Naive B cell (primary cell): ENCODE data around the gene TTC33. TPM values are rescaled to one million over a fixed set of nuclear protein-coding genes. Genes with fewer than 3 reads are reported as not detected.
A peak's percentile ranks its signal among the peaks of the same experiment; 100 is the strongest.
"Not testable (repeated sequence)": the region's sequence is repeated elsewhere in the genome, so short reads cannot be mapped to it uniquely, and the experiment has no call there.

Experiments used
- ATAC-seq, 2 donors: fragments of 150-1000 bp; cut with Tn5 transposase; 2 replicates each; pipeline ENCODE4 v1.10.0; 2021; ENCODE audit warnings: low read depth in 2 of 2, mild to moderate bottlenecking in 2 of 2, moderate library complexity in 2 of 2
- DNase-seq: peaks from one replicate; pipeline ENCODE4 v3.0.0; 2022
- H3K27ac Mint-ChIP-seq, 6 donors: one replicate each; pipeline ENCODE4 v1.8.0; 2020 to 2022; ENCODE audit warnings: mild to moderate bottlenecking in 6 of 6, mixed read lengths in 6 of 6, moderate library complexity in 5 of 6, inconsistent platforms in 2 of 6
- H3K27me3 Mint-ChIP-seq, 3 donors: one replicate each; pipeline ENCODE4 v1.8.0; 2021 to 2022; ENCODE audit warnings: mixed read lengths in 3 of 3, mild to moderate bottlenecking in 1 of 3
- H3K36me3 Mint-ChIP-seq, 2 donors: one replicate each; pipeline ENCODE4 v1.8.0; 2020 to 2022; ENCODE audit warnings: mixed read lengths in 2 of 2, inconsistent platforms in 1 of 2, mild to moderate bottlenecking in 1 of 2
- H3K4me1 Mint-ChIP-seq, 3 donors: one replicate each; pipeline ENCODE4 v1.8.0; 2020 to 2022; ENCODE audit warnings: mixed read lengths in 3 of 3, inconsistent platforms in 1 of 3, mild to moderate bottlenecking in 1 of 3, moderate library complexity in 1 of 3
- H3K4me3 Mint-ChIP-seq, 8 donors: one replicate each; pipeline ENCODE4 v1.8.0; 2020 to 2022; ENCODE audit warnings: mild to moderate bottlenecking in 8 of 8, mixed read lengths in 8 of 8, moderate library complexity in 8 of 8, inconsistent platforms in 2 of 8
- H3K9me3 Mint-ChIP-seq, 7 donors: one replicate each; pipeline ENCODE4 v1.8.0; 2020 to 2022; ENCODE audit warnings: mixed read lengths in 7 of 7, mild to moderate bottlenecking in 5 of 7, inconsistent platforms in 2 of 7, moderate library complexity in 1 of 7
- polyA plus RNA-seq, 6 donors: library from polyadenylated mRNA; unstranded; fragments of 300-500 nt; fragmentation: Illumina TruSeq; gene quantifications; one replicate each; pipeline ENCODE4 v1.2.3, GENCODE V29; 2021; ENCODE audit warnings: low read depth in 6 of 6

Gene TTC33
- polyA plus RNA-seq, 6 donors from 2014 or later: 14.6 to 21.6 (median 18.9) TPM

DNA sequence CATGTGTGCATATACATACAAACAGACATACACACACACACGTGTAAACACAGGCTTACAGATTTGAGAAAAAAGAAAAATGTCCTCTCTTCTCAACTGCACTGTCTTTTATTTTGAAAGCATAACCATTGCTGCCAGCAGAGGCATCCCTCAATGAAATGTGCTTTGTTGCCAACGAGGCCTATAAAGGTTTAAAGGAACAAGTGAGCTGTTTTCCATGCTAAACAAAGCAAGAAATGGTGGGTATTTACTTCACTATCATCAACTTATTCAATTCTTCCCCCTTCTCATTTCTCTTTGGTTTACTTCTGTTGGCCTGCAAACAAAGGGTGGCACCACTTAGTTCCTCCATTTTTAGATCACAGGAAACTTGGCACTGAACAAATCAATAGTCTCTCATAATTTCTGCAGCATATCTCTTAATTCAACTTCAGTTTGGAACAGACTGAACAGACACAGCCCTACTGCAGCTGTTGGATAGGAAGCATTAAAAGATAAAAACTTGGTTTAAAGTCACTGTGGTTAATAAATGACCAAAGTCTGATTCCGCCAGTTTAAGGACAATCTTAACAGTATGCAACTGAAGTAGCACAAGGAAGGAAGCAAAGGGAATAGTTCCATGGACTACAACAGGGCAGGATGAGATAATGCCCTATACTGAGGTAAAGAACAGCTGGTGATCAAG lies 21.7 kb downstream of the TTC33 start:
- Mint-ChIP-seq H3K9me3 (no peaks in the 10 kb centered on the region), H3K27ac (peak overlapping the region in 2 of 6 donors; percentile 30 to 42), H3K4me3 (no peak overlapping the region), H3K4me1 (peaks cover 3 to 23% (median 16%) of the 10 kb centered on the region in 3 donors), H3K27me3 (no peaks in the 10 kb centered on the region), H3K36me3 (peaks cover 0 to 4% of the 10 kb centered on the region in 2 donors)
- DNase-seq (no peak), ATAC-seq (no peak)

DNA sequence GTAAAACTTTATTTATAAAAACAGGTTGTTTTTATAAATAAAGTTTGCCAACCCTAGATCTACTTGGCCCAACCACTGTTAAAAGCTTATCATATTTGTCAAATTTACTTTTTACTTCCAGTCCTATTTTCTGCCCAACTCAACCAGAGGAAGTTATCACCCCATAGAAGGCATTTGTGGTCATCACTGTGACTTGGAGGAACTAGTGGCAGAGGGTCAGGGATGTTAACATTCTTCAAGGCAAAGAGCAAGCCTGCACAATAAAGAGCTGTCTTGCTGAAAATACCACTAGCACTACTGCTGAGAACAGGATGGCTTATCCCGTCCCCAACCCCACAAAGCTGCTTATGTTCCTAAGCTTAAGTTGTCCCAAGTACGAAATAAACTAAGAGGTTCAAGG lies 22.3 kb downstream of the TTC33 start:
- peaks cover 0 to 5% of the 10 kb centered on the region in 2 donors for H3K36me3 Mint-ChIP-seq
- peaks cover 3 to 23% (median 16%) of the 10 kb centered on the region in 3 donors for H3K4me1 Mint-ChIP-seq
- H3K9me3 Mint-ChIP-seq: no peaks in the 10 kb centered on the region
- no peak for ATAC-seq
- no peaks in the 10 kb centered on the region for H3K27me3 Mint-ChIP-seq
- peak overlapping the region in 1 of 6 donors; percentile 26 for H3K27ac Mint-ChIP-seq
- no peak for DNase-seq
- no peak overlapping the region for H3K4me3 Mint-ChIP-seq

DNA sequence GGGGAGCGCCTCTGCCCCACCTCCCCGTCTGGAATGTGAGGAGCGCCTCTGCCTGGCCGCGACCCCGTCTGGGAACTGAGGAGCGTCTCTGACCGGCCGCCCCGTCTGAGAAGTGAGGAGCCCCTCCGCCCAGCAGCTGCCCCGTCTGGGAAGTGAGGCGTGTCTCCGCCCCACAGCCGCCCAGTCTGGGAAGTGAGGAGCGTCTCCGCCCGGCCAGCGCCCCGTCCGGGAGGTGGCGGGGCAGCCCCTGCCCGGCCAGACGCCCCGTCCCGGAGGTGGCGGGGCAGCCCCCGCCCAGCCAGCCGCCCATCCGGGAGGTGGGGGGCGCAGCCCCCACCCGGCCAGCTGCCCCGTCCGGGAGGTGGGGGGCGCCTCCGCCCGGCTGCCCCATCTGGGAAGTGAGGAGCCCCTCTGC lies 33.3 kb downstream of the TTC33 start:
- not testable (repeated sequence) for H3K4me3 Mint-ChIP-seq, ATAC-seq, H3K27me3 Mint-ChIP-seq, H3K27ac Mint-ChIP-seq, DNase-seq, H3K9me3 Mint-ChIP-seq
- H3K36me3 Mint-ChIP-seq: peaks cover 23 to 38% of the 10 kb centered on the region in 2 donors
- H3K4me1 Mint-ChIP-seq: peaks cover 0 to 11% (median 3%) of the 10 kb centered on the region in 3 donors

DNA sequence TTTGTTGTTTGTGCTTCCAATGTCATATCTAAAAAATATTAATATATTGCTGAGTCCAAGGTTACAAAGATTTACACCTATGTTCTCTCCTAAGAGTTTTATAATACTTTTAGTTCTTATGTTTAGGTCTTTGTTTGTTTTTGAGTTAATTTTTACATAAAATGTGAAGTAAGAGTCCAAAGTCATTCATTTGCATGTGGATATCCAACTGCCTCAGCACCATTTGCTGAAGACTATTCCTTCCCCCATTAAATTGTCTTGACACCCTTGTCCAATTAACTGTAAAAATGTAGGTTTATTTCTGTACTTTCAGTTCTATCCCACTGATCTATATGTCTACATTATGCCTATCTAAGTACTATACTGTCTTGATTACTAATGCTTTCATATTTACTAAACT lies 35.7 kb downstream of the TTC33 start:
- DNase-seq (no peak), ATAC-seq (no peak)
- Mint-ChIP-seq H3K27ac (peak overlapping the region in 1 of 6 donors; percentile 67), H3K27me3 (no peaks in the 10 kb centered on the region), H3K4me1 (peaks cover 0 to 7% (median 6%) of the 10 kb centered on the region in 3 donors), H3K9me3 (peaks cover 0 to 10% (median 5%) of the 10 kb centered on the region in 7 donors), H3K36me3 (peaks cover 15 to 27% of the 10 kb centered on the region in 2 donors), H3K4me3 (no peak overlapping the region)

DNA sequence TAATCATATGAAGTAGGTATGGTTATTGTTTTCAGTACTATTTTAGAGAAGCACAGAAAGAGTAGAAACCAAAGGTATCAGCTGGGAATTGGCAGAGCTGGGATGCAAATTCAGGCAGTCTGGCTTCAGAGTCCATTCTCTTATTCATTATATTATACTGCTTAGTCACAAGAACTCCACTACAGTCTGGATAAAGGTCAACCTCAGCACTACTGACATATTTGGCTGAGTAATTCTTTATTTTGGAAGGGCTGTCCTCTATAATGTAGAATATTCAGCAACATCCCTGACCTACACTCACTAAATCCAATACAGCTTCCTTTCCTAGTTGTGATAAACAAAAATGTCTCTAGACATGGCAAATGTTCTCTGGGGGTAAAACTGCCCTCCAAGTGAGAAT lies 38.5 kb downstream of the TTC33 start:
- no peak overlapping the region for H3K4me3 Mint-ChIP-seq
- DNase-seq: no peak
- peaks cover 15 to 28% of the 10 kb centered on the region in 2 donors for H3K36me3 Mint-ChIP-seq
- peaks cover 0 to 7% (median 6%) of the 10 kb centered on the region in 3 donors for H3K4me1 Mint-ChIP-seq
- H3K9me3 Mint-ChIP-seq: peaks cover 0 to 11% (median 5%) of the 10 kb centered on the region in 7 donors
- no peaks in the 10 kb centered on the region for H3K27me3 Mint-ChIP-seq
- ATAC-seq: no peak
- no peak overlapping the region for H3K27ac Mint-ChIP-seq

DNA sequence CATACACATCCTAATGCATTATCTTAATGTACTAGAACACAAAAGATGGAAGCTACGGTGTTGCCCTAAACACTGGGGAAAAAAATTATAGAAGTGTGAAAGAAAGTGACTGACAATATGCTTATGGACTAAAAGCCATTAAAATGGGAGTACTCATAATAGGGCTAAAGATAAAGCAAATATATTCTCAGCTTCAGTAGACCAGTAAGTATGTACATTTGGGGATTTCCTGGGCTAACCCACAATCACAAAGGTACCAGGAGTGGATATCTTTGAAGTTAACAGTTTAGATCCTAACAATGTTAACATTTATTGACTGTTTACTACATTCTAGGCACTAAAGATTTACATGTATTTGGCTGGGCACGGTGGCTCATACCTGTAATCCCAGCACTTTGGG lies 39.2 kb downstream of the TTC33 start:
- H3K27ac Mint-ChIP-seq: no peak overlapping the region
- H3K27me3 Mint-ChIP-seq: no peaks in the 10 kb centered on the region

DNA sequence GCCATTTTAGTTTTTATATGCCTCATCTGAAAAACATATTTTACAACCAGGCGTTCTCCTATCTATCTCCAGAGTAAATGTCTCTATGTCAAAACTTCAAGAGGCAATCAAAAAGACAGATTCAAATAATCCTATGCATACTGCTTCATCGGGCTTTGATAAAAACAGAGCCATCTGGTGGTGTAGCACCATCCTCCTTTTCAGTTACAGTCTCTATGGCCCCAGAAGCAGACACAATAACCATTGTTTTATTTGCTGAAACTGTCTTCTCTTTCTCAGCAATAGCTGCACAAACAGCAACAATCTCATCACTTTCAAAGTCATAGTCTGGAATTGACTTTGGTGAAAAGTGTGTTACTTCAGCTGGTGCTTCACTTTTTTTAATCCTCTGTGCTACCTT lies 39.8 kb downstream of the TTC33 start:
- H3K4me1 Mint-ChIP-seq: peaks cover 0 to 7% (median 5%) of the 10 kb centered on the region in 3 donors
- no peaks in the 10 kb centered on the region for H3K27me3 Mint-ChIP-seq
- H3K9me3 Mint-ChIP-seq: peaks cover 0 to 6% (median 0%) of the 10 kb centered on the region in 7 donors
- DNase-seq (no peak), ATAC-seq (no peak)
- H3K4me3 Mint-ChIP-seq: no peak overlapping the region
- H3K36me3 Mint-ChIP-seq: peaks cover 6 to 26% of the 10 kb centered on the region in 2 donors
- peak overlapping the region in 1 of 6 donors; percentile 68 for H3K27ac Mint-ChIP-seq

More for the DNA sequence above, 39.2 kb downstream of the TTC33 start:
- no peak for DNase-seq
- Mint-ChIP-seq H3K4me3 (no peak overlapping the region), H3K9me3 (peaks cover 0 to 10% (median 4%) of the 10 kb centered on the region in 7 donors), H3K4me1 (peaks cover 0 to 7% (median 6%) of the 10 kb centered on the region in 3 donors), H3K36me3 (peaks cover 12 to 32% of the 10 kb centered on the region in 2 donors)
- ATAC-seq: no peak

DNA sequence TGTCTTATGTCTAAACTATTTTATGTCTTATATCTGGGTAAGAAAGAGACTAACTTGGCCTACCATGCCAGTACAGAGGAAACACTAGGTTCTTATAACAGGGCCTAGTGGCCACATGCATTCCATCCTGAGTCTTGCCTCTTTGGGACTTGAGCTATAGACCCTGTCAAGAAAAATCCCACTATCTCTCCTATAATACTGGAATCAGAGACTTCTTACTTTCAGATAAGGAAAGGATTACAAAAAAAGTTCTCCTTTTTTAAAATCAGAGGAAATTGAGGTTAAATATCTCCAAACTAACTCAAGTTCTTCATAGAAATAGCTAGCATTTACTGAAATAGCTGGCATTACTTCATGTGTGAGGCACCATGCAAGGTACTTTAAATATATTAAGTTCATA lies 41.8 kb downstream of the TTC33 start:
- Mint-ChIP-seq H3K27me3 (no peaks in the 10 kb centered on the region), H3K4me1 (peaks cover 0 to 3% (median 0%) of the 10 kb centered on the region in 3 donors), H3K4me3 (no peak overlapping the region), H3K9me3 (peaks cover 0 to 7% (median 5%) of the 10 kb centered on the region in 7 donors), H3K27ac (peak overlapping the region in 1 of 6 donors; percentile 49), H3K36me3 (peaks cover 0 to 14% of the 10 kb centered on the region in 2 donors)
- ATAC-seq (no peak), DNase-seq (no peak)

DNA sequence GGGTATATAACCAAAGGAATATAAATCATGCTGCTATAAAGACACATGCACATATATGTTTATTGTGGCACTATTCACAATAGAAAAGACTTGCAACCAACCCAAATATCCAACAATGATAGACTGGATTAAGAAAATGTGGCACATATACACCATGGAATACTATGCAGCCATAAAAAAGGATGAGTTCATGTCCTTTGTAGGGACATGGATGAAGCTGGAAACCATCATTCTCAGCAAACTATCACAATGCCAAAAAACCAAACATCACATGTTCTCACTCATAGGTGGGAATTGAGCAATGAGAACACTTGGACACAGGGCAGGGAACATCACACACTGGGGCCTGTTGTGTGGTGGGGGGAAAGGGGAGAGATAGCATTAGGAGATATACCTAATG lies 45.2 kb downstream of the TTC33 start:
- H3K4me3 Mint-ChIP-seq, H3K27me3 Mint-ChIP-seq, DNase-seq, H3K4me1 Mint-ChIP-seq, ATAC-seq, H3K27ac Mint-ChIP-seq: not testable (repeated sequence)
- Mint-ChIP-seq H3K36me3 (peaks cover 8 to 19% of the 10 kb centered on the region in 2 donors), H3K9me3 (peaks cover 0 to 12% (median 5%) of the 10 kb centered on the region in 7 donors)

DNA sequence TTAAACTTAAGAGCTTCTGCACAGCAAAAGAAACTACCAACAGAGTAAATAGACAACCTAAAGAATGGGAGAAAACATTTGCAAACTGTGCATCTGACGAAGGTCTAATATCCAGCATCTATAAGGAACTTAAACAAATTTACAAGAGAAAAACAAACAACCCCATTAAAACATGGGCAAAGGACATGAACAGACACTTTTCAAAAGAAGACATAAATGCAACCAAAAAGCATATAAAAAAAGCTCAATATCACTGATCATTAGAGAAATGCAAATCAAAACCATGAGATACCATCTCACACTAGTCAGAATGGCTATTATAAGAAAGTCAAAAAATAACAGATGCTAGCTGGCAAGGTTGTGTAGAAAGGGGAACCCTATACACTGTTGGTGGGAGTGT lies 50.3 kb downstream of the TTC33 start:
- not testable (repeated sequence) for DNase-seq, H3K27ac Mint-ChIP-seq, H3K27me3 Mint-ChIP-seq, H3K4me3 Mint-ChIP-seq, ATAC-seq
- peaks cover 16 to 44% (median 40%) of the 10 kb centered on the region in 7 donors for H3K9me3 Mint-ChIP-seq
- peaks cover 38 to 64% of the 10 kb centered on the region in 2 donors for H3K36me3 Mint-ChIP-seq
- H3K4me1 Mint-ChIP-seq: peaks cover 0 to 13% (median 5%) of the 10 kb centered on the region in 3 donors

DNA sequence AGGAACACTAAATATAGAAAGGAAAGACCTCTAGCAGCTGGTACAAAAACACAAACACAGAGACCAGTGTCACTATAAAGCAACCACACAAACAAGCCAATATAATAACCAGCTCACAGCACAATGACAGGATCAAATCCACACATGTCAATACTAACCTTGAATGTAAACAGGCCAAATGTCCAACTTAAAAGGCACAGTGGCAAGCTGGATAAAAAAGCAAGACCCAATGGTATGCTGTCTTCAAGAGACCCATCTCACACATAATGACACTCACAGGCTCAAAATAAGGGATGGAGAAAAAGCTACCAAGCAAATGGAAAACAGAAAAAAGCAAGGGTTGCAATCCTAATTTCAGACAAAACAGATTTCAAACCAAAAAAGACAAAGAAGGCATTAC lies 53.7 kb downstream of the TTC33 start:
- Mint-ChIP-seq H3K4me3 (peak overlapping the region in 1 of 8 donors; percentile 21), H3K36me3 (peaks cover 39 to 55% of the 10 kb centered on the region in 2 donors), H3K9me3 (peaks cover 16 to 44% (median 33%) of the 10 kb centered on the region in 7 donors)
- DNase-seq, H3K27ac Mint-ChIP-seq, H3K27me3 Mint-ChIP-seq, ATAC-seq, H3K4me1 Mint-ChIP-seq: not testable (repeated sequence)

DNA sequence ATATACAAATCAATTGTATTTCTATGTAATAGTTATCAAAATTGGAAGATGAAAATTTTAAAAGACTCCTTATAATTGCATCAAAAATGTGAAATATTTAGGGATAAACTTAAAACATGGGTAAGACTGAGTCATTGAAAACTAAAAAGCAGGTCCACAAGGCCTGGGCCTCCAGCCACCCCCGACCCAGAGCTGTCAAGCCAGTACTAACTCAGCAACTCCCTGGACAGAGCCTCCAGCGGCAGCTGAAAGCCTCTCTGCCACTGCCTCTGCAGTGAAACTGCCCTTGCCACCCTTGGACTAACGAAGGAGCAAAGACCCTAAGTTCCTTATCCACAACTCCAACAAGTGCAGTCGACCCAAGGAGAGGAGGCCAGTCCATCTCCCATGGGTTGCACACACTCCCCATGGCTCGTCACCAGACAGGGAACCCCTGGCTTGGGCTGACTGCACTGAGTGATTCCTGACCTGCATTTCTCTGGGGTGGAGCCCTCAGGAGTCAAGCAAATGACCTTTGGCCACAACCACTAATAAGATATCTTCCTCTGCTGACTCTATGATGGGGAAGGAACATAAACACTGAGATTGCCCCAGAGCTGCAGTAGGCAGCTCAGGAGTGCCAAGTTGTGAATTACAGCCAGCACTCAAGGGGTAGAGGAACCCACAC lies 55.5 kb downstream of the TTC33 start:
- Mint-ChIP-seq H3K27ac (peak overlapping the region in 1 of 6 donors; percentile 47), H3K4me3 (no peak overlapping the region), H3K9me3 (peaks cover 16 to 38% (median 30%) of the 10 kb centered on the region in 7 donors), H3K27me3 (no peaks in the 10 kb centered on the region), H3K36me3 (peaks cover 39 to 53% of the 10 kb centered on the region in 2 donors), H3K4me1 (peaks cover 0 to 8% (median 5%) of the 10 kb centered on the region in 3 donors)
- DNase-seq (no peak), ATAC-seq (no peak)

DNA sequence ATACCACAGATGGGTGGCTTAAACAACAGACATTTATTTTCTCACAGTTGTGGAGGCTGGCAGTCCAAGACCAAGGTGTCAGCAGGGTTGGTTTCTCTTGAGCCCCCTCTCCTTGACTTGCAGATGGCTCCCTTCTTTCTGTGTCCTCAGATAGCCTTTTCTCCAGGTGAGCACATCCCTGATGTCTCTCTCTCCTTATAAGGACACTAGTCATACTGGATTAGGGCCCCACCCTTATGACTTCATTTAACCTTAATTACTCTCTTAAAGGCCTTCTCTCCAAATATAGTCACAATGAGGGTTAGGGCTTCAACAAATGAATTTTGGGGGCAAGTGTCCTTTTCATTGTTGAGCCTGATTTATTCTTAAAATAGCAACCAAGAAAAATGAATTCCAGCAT lies 61.3 kb downstream of the TTC33 start:
- no peak for DNase-seq
- no peaks in the 10 kb centered on the region for H3K27me3 Mint-ChIP-seq

More for the DNA sequence above, 61.3 kb downstream of the TTC33 start:
- Mint-ChIP-seq H3K9me3 (peaks cover 0 to 3% (median 0%) of the 10 kb centered on the region in 7 donors), H3K4me1 (peaks cover 0 to 5% (median 0%) of the 10 kb centered on the region in 3 donors), H3K4me3 (no peak overlapping the region), H3K27ac (no peak overlapping the region), H3K36me3 (peaks cover 10 to 25% of the 10 kb centered on the region in 2 donors)
- ATAC-seq: no peak
